Activated CD8-positive, alpha-beta T cell treated with anti-CD3 and anti-CD28 coated beads, Interleukin-2, amount 10 ng/mL, durations not matched to agents 7 days and 5 days (primary cell): ENCODE measurements around the gene GPLD1. TPM values are rescaled to one million over a fixed set of nuclear protein-coding genes. Genes with fewer than 3 reads are reported as not detected.

Experiments used
- ATAC-seq: fragments of 150-1000 bp; cut with Tn5 transposase; one replicate; pipeline ENCODE4 v1.10.0; 2021; ENCODE audit warnings: moderate library complexity
- CTCF ChIA-PET: fragments of 350-600 bp; sonication (Branson Sonifier 250); formaldehyde crosslinking; loops from one replicate; lab custom pipeline; 2021; ENCODE audit warnings: antibody characterized with exemption; lab: Charles Lee
- POLR2A ChIA-PET: fragments of 350-600 bp; sonication (Branson Sonifier 250); formaldehyde crosslinking; loops from one replicate; lab custom pipeline; 2021; ENCODE audit warnings: antibody characterized with exemption; lab: Charles Lee
- DNase-seq: peaks from one replicate; pipeline ENCODE4 v3.0.0-alpha.2; 2020
- H3K27ac Mint-ChIP-seq: one replicate; pipeline ENCODE4 v1.8.0; 2021; ENCODE audit warnings: mild to moderate bottlenecking, mixed read lengths
- H3K27me3 Mint-ChIP-seq: one replicate; pipeline ENCODE4 v1.8.0; 2021; ENCODE audit warnings: low read depth, mixed read lengths
- H3K36me3 Mint-ChIP-seq: one replicate; pipeline ENCODE4 v1.8.0; 2021; ENCODE audit warnings: low read depth, mixed read lengths
- H3K4me1 Mint-ChIP-seq: one replicate; pipeline ENCODE4 v1.8.0; 2021; ENCODE audit warnings: low read depth, mixed read lengths
- H3K4me3 Mint-ChIP-seq: one replicate; pipeline ENCODE4 v1.8.0; 2021; ENCODE audit warnings: mild to moderate bottlenecking, mixed read lengths
- H3K9me3 Mint-ChIP-seq: one replicate; pipeline ENCODE4 v1.8.0; 2022; ENCODE audit warnings: mixed read lengths; ENCODE audit not compliant: insufficient read depth
- total RNA-seq, 2 experiments: library from RNA; stranded (reverse); gene quantifications; one replicate each; pipeline ENCODE4 v1.2.3, GENCODE V29; 2021

Gene GPLD1
- total RNA-seq, 2 experiments from 2014 or later: 0.34 to 0.45 TPM

DNA sequence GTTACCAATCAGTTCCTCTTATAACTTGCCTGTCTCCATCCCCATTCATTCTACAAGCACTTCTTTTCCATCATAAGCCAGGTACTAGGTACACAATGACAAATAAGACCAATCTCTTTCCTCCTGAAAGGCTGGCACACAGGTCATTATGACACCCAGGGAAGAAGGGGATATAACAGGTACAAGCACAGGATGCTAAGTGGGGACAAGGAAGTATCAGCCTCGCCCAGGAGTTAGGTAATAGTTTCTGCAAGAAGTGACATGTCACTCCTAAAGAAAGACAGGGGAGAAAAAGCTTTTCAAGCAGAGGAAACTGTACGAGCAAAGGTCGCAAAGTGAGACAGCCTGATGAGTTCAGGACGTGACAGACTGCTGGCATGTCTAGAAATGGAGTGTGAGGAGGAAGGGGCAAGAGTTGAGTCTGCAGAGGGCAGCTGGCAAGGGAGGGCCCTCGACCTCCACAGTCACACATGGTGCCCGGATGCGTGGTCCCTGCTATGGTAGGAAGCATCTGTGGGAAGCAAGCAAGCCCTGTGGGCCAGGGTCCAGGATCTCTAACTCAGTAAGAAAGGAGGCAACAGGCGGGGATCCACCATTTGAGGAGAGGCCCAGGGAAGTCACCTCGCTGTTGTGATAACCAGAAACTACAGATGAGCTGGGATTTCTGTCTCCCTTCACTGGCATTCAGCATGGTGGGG is 40.4 kb downstream of the GPLD1 start:
- Mint-ChIP-seq H3K27me3 (no peaks in the 10 kb centered on the region), H3K36me3 (no peaks in the 10 kb centered on the region), H3K4me3 (no peak overlapping the region), H3K4me1 (peaks cover 5% of the 10 kb centered on the region), H3K27ac (no peak overlapping the region), H3K9me3 (no peaks in the 10 kb centered on the region)
- ChIA-PET POLR2A (no interaction called here), CTCF (no interaction called here)
- no peak for ATAC-seq
- no peak for DNase-seq

DNA sequence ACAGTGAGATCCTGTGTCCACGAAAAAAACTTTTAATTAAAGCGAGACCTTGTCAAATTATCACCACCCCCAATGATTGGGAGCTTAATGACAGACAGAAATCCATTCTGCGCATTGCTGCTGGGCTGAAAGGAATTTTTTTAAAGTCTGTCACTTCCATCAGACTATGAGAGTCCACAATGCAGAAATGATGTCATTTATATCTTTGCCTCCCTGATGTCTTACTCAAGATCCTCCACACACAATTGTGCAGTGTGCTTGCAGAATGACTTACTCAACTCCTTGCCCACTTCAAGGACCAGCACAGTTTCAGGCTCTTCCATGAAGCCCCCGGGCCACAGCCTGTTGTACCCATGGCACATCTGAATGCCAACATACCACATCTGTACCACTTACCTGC is 41.0 kb downstream of the GPLD1 start:
- POLR2A ChIA-PET: no interaction called here
- Mint-ChIP-seq H3K27me3 (no peaks in the 10 kb centered on the region), H3K36me3 (no peaks in the 10 kb centered on the region), H3K4me1 (peaks cover 5% of the 10 kb centered on the region), H3K9me3 (no peaks in the 10 kb centered on the region), H3K27ac (no peak overlapping the region), H3K4me3 (no peak overlapping the region)
- CTCF ChIA-PET: no interaction called here
- ATAC-seq (no peak), DNase-seq (no peak)

DNA sequence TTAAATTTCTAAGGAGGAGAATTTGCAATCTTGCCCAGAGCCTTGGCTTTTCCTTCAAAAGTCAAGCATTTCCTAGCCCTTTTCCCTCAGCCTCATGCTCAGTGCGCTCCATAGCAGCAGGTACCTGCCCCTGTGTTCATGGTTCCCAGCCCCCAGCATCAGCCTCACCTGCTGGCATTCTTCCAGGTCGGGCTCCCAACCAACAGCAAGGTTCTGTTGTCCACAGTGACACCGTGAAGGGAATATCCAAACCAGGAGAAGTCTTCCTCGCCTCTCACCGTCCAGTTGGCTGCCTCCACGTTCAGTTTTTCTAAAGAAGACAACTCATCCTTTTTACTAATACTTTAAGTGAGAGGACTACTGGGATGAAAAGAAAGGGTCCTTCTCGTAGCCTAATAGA is 42.7 kb downstream of the GPLD1 start:
- H3K27me3 Mint-ChIP-seq: no peaks in the 10 kb centered on the region
- H3K27ac Mint-ChIP-seq: no peak overlapping the region
- H3K36me3 Mint-ChIP-seq: no peaks in the 10 kb centered on the region
- no peak for DNase-seq
- no peak overlapping the region for H3K4me3 Mint-ChIP-seq
- peaks cover under 1% of the 10 kb centered on the region for H3K4me1 Mint-ChIP-seq
- H3K9me3 Mint-ChIP-seq: no peaks in the 10 kb centered on the region
- ATAC-seq: no peak
- CTCF ChIA-PET: no interaction called here
- POLR2A ChIA-PET: no interaction called here

DNA sequence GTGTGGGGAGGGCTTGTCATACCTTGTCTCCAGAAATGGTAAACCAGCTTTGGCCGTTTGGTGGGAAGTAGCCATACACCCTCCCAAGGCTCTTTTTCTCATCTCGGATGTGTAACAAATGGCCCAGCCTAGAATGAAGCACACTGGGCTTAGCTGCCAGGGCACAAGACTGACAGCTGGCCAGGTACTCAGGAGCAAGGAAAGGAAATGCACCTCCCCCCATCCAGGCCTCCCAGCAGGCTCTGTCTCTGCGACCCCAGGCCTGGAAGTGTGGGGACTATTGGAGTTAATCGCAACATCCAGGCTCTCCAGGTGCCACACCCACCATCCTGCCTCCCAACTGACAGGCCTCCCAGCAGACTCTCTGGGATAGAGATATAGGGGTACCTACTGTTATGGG is 43.7 kb downstream of the GPLD1 start:
- H3K4me3 Mint-ChIP-seq: no peak overlapping the region
- no peaks in the 10 kb centered on the region for H3K4me1 Mint-ChIP-seq
- DNase-seq: no peak
- no peaks in the 10 kb centered on the region for H3K36me3 Mint-ChIP-seq
- no peaks in the 10 kb centered on the region for H3K9me3 Mint-ChIP-seq
- CTCF ChIA-PET: no interaction called here
- POLR2A ChIA-PET: interaction anchor here (0.7 kb wide), 1 partner anchor 489 kb away, joined by 4 read pairs; no protein-coding TSS in a partner anchor
- H3K27me3 Mint-ChIP-seq: no peaks in the 10 kb centered on the region
- H3K27ac Mint-ChIP-seq: no peak overlapping the region
- ATAC-seq: no peak

DNA sequence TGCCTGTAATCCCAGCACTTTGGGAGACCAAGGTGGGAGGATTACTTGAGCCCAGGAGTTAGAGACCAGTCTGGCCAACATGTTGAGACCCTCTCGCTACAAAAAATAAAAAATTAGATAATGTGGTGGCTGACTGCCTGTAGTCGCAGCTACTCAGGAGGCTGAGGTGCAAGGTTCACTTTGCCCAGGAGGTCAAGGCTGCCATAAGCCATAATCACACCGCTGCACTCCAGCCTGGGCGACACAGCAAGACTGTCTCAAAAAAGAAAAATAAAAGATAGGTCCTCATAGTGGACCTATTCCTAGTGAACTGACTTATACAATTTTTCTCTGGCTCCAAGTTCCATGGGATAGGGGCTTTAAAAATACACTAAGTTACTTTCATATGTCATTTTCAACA is 44.8 kb downstream of the GPLD1 start:
- Mint-ChIP-seq H3K9me3 (no peaks in the 10 kb centered on the region), H3K4me1 (peaks cover 7% of the 10 kb centered on the region), H3K4me3 (no peak overlapping the region), H3K27me3 (no peaks in the 10 kb centered on the region), H3K27ac (no peak overlapping the region), H3K36me3 (no peaks in the 10 kb centered on the region)
- ChIA-PET CTCF (interaction anchor here (6.7 kb wide), 1 partner anchor 14 kb away, joined by 36 read pairs; no protein-coding TSS in a partner anchor), POLR2A (no interaction called here)
- ATAC-seq (no peak), DNase-seq (no peak)

DNA sequence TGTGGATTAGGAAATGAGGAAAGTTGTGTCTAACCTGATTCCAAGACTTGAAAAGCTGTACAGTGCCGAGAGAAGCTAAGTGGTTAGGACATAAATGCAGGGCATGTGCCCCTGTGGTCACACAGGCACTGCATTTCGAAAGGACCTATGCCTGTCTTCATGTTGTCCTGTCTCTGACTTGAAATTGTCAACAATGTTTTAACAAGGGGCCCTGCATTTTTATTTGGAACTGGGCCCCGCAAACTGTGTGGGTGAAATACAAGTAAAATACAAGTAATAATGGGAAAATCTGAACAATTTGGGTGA is 47.8 kb downstream of the GPLD1 start:
- ChIA-PET POLR2A (no interaction called here), CTCF (interaction anchor here (6.7 kb wide), 1 partner anchor 11 kb away, joined by 36 read pairs; no protein-coding TSS in a partner anchor)
- H3K9me3 Mint-ChIP-seq: no peaks in the 10 kb centered on the region
- no peak overlapping the region for H3K27ac Mint-ChIP-seq
- H3K4me1 Mint-ChIP-seq: peaks cover 7% of the 10 kb centered on the region
- no peaks in the 10 kb centered on the region for H3K27me3 Mint-ChIP-seq
- ATAC-seq: no peak
- DNase-seq: no peak
- H3K36me3 Mint-ChIP-seq: no peaks in the 10 kb centered on the region
- no peak overlapping the region for H3K4me3 Mint-ChIP-seq

DNA sequence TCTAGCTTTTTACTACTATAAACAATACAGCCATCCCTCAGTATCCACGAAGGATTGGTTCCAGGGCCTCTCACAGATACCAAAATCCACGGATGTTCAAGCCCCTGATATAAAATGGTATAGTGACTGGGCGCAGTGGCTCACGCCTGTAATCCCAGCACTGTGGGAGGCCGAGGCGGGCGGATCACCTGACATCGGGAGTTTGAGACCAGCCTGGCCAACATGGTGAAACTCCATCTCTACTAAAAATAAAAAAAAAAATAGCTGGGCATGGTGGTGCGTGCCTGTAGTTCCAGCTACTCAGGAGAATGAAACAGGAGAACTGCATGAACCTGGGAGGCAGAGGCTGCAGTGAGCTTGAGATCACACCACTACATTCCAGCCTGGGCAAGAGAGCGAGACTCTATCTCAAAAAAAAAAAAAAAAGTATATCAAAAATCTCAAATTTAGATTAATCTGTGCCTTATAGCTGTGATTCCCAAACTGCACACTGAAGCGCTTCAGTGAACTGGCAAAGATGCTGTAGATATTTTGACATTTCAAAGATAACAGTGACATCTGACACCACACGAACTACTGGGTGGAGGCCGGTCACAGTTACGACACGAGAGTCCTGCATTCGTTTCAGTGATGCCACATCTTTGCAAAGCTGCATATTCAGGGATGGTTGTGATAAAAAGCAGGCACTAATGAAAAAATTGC is 48.3 kb downstream of the GPLD1 start:
- DNase-seq: no peak
- H3K36me3 Mint-ChIP-seq: no peaks in the 10 kb centered on the region
- H3K27me3 Mint-ChIP-seq: no peaks in the 10 kb centered on the region
- no peak overlapping the region for H3K4me3 Mint-ChIP-seq
- ChIA-PET POLR2A (no interaction called here), CTCF (interaction anchor here (1.1 to 6.7 kb wide), 2 partner anchors 10 to 22 kb away, joined by 3 to 36 read pairs; no protein-coding TSS in a partner anchor)
- peaks cover 7% of the 10 kb centered on the region for H3K4me1 Mint-ChIP-seq
- no peaks in the 10 kb centered on the region for H3K9me3 Mint-ChIP-seq
- no peak for ATAC-seq
- no peak overlapping the region for H3K27ac Mint-ChIP-seq

DNA sequence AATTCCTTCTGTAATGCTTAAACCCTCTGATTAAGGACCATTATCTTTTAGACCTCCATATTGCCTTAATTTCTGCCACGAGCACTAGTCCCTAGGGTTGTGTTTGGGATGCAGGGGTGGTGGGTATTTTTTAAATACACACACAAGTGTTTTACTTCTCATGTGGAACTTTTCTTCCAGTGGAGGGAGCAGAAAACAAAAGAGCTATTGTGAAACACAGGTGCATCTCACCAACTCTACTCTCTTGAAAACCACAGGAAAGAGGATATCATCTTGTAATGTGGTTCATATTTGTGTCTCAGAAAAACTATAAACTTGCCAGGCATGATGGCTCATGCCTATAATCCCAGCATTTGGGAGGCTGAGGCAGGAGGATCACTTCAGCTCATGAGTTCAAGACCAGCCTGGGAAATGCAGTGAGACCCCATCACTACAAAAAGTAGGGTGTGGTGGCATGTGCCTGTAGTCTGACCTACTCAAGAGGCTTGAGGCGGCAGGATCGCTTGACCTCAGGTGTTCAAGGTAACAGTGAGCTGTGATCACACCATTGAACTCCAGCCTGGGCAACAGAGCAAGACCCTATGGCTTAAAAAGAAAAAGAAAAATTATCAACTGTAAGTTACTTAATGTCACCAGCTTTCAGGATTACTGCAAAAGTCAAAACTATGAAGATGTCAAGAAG is 49.4 kb downstream of the GPLD1 start:
- Mint-ChIP-seq H3K9me3 (no peaks in the 10 kb centered on the region), H3K36me3 (no peaks in the 10 kb centered on the region), H3K27ac (no peak overlapping the region), H3K4me1 (peaks cover 7% of the 10 kb centered on the region), H3K27me3 (no peaks in the 10 kb centered on the region), H3K4me3 (no peak overlapping the region)
- ChIA-PET POLR2A (no interaction called here), CTCF (interaction anchor here (1.1 to 6.7 kb wide), 2 partner anchors 9 to 23 kb away, joined by 3 to 36 read pairs; no protein-coding TSS in a partner anchor)
- DNase-seq: no peak
- ATAC-seq: no peak

DNA sequence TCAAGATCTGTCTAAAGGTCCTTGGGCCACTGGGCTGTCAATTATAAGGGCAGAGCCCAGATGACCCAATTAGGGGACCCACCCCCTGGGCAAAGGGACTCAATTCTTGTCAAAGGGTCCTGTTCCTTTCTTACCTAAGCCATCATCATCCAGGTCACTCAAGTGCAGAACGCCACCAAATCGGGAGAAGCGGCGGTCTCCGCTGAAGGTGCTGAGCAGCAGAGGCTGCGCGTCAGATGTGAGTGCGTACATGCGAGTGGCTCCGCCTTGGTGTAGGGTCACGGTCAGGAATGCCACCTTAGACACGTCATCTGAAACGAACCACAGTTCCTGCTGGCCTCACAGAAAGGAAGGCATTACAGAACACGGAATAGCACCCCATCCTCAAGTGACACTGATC is 52.4 kb downstream of the GPLD1 start:
- Mint-ChIP-seq H3K27me3 (no peaks in the 10 kb centered on the region), H3K27ac (no peak overlapping the region)
- no peak for ATAC-seq

DNA sequence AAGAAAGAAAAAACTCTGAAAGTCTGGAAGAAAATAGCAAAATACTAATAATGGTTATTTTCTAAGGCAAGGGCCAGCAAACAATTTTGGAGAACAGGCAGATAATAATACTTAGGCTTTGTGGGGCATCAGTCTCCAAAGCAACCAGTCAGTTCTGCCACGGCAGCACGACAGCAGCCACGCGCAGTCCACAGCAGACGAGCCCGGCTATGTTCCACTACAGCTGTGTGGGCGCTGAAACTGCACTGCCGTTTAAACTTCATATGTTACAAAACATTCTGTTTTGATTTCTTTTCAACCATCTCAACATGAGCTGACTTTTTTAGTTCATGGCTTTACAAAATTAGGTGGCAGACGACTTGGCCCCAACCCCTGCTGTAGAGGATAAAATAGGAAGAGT is 56.8 kb downstream of the GPLD1 start:
- POLR2A ChIA-PET: no interaction called here
- Mint-ChIP-seq H3K4me3 (no peak overlapping the region), H3K36me3 (no peaks in the 10 kb centered on the region), H3K27ac (no peak overlapping the region), H3K9me3 (no peaks in the 10 kb centered on the region), H3K27me3 (no peaks in the 10 kb centered on the region), H3K4me1 (no peaks in the 10 kb centered on the region)
- CTCF ChIA-PET: interaction anchor here (1.4 to 1.8 kb wide), 3 partner anchors 10 to 88 kb away, joined by 4 to 5 read pairs (median 4); no protein-coding TSS in a partner anchor
- DNase-seq (no peak), ATAC-seq (no peak)

More for the DNA sequence above, 52.4 kb downstream of the GPLD1 start:
- POLR2A ChIA-PET: no interaction called here
- Mint-ChIP-seq H3K4me1 (peaks cover 7% of the 10 kb centered on the region), H3K36me3 (no peaks in the 10 kb centered on the region), H3K9me3 (no peaks in the 10 kb centered on the region), H3K4me3 (no peak overlapping the region)
- no peak for DNase-seq
- CTCF ChIA-PET: interaction anchor here (1.4 kb wide), 1 partner anchor 259 kb away, joined by 3 read pairs; no protein-coding TSS in a partner anchor

DNA sequence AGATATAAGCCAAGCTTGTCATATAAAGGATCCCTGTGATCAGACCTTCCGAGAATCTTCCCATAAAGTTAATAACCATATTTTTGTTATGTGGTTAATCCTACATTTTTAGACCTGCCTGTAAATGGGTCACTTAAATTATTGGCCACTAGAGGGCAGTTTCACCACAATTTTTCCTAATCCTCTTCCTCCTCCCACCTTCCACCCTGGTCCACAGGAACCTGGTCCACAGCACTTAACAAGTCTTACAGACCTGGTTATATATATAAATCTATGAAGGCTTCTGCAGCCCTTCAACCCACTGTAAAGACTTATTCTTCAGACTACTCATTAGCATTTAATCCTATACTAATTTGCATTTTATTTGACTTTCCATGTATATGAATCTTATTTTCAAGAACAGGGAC is 58.3 kb downstream of the GPLD1 start:
- Mint-ChIP-seq H3K4me3 (no peak overlapping the region), H3K36me3 (peaks cover 6% of the 10 kb centered on the region), H3K9me3 (no peaks in the 10 kb centered on the region), H3K4me1 (no peaks in the 10 kb centered on the region), H3K27me3 (no peaks in the 10 kb centered on the region), H3K27ac (no peak overlapping the region)
- CTCF ChIA-PET: interaction anchor here (0.7 to 3.3 kb wide), 16 partner anchors 10 to 312 kb away, joined by 3 to 36 read pairs (median 4); partner anchors contain the start of genes ACOT13, ALDH5A1 and TDP2
- no peak for ATAC-seq
- peak; percentile 39 for DNase-seq
- POLR2A ChIA-PET: no interaction called here
